Measurements from ENCODE around the gene ALCAM.

Gene ALCAM

DNA sequence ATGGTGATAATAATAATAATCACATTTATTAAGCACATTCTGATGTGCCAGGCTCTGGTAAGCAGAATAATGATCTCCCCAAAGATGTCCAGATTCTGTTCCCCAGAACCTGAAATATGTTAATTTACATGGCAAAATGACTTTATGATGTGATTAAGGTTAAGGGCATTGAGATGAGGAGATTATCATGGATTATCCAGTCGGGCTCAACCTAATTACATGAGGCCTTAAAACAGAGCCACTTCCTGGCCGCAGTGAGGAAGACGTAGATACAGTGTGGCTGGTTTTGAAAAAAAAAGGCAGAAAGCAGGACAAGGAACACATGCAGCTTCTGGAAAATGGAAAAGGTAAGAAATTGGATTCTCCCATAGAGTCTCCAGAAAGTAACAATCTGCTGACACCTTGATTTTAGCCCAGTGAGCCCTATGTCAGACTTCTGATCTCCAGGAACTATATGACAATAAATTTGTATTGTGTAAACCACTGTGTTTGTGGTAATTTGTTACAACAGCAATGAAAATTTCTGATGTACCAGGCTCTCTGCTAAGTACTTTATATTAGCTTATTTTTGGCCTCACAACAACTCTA is 126.7 kb downstream of the ALCAM start:
- DNase-seq (ENCODE audit: low spot score) = no peak

DNA sequence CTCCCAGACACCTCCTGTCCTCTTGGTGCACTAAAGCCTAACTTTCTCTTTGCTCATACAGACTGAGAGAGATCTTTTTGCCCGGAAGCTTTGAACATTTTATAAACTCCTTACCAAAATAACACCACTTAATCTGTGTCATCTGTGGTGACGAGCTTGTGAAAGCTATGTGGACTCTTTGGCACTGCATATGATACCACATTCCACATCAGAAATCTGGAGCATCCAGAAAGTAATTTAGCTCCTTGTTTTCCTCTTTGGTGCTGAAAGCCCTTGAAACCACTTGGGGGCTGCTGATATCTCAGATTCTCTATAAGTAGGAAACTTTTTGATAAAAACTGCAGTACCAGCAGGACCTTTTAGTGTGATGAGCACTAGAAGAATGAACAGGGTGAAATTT is 128.3 kb downstream of the ALCAM start:
- no peak for DNase-seq (ENCODE audit: low spot score)

DNA sequence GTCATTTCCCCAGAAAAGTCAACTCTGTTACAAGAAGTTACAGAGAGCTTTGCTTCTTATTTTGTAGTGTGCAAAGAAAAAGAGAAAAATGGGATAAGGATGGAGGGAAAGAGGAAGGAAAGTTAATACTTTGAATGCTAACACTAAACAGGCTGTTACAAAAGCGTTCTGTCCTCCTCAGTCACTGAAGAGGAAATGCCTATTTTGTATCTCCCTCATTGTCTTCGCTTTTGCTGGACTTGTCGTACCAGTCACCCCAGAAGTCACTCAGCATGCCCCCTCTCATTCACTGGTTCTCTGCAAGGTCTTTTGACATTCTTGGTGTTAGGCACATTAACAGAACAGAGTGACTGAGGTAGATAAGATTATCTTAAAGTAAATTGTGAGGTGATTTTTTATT is 129.6 kb downstream of the ALCAM start:
- DNase-seq (ENCODE audit: low spot score) = no peak

DNA sequence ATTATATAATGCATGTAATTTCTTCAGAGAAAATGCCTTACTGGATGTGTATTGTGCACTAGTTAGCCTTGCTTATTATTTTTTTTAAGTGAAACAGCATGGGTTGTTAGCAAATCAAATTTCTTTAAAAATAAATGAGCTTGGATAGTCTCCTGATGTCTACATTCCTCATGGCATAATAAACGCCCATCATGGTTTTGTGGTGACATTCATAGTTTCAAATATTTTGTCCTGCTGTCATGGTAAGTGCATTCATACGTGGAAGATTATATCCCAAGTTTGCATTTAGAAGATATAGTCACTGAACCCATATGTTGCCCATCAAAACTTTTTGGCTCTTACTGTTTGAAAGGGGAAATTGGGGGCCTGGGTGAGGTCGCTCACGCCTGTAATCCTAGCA is 130.7 kb downstream of the ALCAM start:
- DNase-seq (ENCODE audit: low spot score) = no peak

DNA sequence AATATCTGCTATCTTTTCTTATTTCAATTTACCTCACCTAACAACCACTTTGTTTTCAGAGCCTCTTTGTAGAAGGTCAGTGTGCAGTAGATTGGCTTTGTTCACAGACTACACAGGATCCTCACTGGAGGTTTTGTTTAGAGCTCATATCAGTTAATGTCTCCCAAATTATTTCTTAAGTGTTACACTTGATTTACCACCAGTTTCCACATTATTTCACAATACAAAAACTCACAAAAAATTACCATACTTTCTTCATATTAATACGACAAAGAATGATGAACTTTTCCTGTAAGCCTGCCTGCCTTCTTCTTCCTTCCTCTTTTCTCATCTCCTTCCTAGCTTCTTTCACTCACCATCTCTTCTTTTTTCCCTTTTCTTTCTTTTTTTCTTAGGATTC is 133.3 kb downstream of the ALCAM start:
- no peak for DNase-seq (ENCODE audit: low spot score)

DNA sequence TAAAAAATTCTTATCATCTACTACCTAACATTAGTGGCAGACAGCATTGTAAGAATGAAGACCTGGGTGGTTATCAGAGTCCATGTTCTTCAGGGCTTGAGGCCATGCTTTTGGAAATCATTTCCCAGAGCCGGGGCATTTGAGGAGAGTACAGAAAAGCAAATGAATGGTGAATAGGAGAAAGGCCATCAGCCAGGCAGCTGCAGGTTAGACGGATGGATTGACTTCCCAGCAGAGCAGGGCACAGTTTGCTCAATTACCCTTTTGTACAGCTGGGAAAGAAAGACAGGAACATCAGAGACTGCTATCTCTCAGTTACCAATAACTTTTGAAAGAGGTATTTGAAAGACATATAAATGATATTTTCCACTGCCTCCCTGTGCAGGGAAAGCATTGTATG is 135.6 kb downstream of the ALCAM start:
- no peak for DNase-seq (ENCODE audit: low spot score)

DNA sequence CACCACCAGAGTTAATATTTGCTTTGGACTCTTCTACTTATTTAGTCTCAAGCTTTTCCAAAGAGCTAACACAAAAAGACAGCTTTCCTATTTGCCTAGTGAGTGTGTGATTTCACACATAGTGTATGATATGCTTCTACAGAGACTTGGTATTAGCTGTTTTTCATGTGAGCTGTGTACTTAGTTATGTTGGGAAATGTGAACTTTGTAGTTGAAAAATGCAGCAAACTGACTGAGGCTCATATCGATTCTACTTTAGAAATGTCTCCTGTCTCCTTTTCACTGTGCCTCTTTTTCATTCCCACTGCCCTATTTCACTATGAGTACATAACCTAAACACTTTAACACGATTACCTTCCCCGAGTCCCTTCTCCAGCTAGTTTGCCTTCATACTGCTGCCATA is 136.5 kb downstream of the ALCAM start:
- DNase-seq (ENCODE audit: low spot score) = no peak

DNA sequence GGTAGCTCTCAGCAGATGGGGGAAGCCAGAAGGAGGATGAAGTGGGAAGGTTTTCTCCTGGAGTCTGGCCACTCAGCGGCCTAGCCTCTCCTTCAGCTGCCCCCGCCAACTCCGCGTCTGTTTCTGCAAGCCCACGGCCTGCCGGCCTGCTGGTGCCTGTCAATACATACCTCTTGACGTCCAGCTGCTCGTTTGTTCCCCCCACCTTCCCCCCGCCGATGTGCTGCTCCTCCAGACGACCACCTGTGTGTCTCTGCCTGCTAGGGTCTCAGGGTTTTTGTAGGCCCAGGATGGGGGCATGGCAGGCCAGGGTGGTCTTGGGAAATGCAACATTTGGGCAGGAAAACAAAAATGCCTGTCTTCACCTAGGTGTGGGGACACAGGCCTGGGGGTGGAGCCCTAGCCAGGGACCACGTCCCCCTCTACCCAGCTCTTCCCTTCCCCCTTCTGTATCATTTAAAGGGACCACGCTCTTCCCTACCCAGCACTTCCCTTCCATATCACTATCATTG is 137.8 kb downstream of the ALCAM start:
- DNase-seq (ENCODE audit: low spot score) = no peak

DNA sequence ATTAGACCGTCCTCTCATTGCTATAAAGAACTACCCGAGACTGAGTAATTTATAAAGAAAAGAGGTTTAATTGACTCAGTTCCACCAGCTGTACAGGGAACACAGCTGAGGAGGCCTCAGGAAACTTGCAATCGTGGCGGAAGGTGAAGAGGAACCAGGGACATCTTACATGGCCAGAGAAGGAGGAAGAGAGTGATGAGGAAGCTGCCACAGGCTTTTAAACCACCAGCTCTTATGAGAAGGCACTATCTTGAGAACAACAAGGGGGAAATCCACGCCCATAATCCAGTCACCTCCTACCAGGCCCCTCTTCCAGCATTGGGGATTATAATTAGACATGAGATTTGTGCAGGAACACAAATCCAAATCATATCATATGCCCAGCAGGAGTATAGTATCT is 138.5 kb downstream of the ALCAM start:
- no peak for DNase-seq (ENCODE audit: low spot score)

DNA sequence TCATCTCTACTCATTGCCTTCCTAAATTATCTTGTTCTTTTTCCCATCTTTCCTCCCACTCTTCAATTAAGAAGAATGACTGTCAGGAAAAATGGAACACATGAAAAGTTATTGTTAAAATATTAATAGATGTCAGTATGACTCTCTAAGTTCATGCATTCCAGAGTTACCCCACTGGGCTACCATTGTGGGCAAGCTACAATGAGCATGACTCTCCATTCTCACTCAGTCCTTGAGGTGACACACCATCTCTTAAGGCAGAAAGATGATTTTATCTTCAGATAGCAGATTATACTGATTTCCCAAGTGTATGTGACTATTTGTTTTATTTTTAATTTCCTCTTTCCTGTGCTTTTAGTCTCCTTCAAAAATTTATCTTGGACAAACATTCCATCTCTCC is 144.3 kb downstream of the ALCAM start:
- no peak for DNase-seq (ENCODE audit: low spot score)

DNA sequence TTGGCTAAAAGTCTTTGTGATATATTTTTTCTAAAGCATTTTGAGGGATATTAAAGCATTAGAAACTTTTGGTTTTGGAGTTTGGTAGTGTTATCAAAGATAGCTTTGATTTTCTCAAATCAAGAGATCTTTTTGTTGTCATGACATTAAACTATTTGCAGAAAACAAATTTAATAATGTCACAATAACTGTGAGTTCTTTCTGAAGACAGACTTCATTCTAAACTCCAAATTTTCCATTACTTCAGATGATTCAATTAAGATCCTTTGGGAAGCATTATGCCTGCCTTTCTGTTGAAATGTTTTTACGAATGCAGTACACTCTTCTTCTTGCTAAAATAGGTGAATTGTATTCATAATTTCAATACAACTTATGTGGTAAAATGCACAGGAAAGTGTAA is 145.4 kb downstream of the ALCAM start:
- DNase-seq (ENCODE audit: low spot score) = no peak

DNA sequence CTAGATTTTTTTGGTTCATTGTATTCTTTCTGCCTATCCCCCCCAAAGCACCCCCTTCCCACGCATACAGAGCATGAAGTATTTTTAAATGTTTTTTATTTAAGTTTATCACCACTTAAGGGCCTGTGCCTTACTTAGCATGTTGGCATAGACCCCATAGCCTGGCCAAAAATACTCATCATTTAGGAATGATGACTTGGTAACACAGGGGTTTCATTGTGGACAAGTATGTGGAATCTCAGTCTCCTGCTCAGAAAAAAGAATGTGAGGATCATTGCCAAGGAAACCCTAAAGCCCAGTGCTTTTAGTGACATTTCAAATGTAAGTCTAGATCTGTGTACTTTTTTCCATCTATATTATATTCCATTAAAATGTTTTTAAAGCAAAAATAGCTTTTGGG is 146.3 kb downstream of the ALCAM start:
- no peak for DNase-seq (ENCODE audit: low spot score)

DNA sequence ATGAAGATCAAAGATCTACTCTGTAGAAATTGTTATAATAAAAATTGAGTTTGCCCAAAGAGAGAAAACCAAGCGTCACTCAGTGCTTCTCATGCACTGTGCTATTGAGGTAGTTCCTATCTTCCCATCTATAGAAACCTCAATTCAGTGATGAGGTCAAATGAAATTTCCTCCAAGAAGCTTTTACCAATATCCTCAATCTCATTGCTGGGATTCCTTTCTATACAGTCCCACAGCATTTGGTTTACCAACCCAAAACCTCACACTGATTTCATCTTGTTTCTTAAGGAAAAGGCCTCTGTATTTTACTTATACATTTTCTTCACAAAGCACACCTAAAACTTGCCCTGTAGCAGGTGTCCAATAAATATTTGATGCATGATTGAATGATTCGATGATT is 147.2 kb downstream of the ALCAM start:
- no peak for DNase-seq (ENCODE audit: low spot score)

DNA sequence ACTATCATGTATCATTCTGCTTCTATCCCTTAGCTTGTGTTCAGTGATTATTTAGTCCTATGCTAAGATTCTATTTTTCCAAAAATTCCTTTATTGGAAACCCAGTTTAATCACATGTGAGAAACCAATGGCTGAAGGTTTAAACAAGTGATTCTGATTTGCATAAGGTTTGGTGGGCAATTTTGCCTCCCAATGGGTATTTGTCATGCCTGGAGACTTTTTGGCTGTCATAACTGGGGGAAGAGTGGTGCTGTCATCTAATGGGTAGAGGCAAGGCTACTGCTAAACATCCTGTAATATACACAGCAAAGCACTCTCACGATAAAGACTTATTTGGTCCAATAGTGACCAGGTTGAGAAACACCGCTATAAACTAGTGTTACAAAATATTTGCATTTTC is 148.7 kb downstream of the ALCAM start:
- DNase-seq (ENCODE audit: low spot score) = no peak

DNA sequence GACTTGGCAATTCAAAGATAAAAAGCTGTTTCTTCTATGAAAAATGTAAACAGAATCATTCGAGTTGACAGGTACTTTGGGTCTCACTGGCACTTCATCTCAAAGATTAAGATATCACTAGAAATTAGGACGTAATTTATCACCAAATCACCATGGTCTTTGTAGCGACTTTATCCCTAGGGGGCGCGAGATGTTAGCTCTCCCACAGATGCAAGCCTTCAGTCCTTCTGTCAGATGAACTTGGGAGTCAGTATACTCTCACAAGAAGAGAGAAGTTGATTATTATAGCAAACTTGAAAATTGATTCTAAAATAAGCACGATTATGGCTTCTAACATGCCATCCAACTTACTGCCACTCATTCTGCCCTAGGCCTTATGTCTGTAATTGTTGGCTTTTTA is 150.3 kb downstream of the ALCAM start:
- no peak for DNase-seq (ENCODE audit: low spot score)

DNA sequence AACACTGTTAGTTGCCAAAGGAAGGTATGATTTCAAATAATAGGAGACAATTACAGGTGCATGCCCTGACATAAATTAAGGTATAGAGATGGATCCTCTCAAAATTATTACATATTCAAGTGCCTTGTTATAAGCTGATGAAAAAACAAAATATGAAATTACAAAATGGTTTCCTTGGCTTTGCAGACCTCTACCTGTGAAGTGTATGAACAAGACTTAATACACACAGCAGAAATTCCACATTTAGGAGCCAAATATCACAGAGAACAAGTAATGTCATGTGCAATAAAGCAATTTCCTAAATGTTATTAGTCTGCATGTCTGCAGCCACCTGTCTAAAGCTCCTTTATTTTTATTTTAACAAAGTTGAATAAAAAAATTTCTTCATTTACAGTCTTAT is 151.5 kb downstream of the ALCAM start:
- DNase-seq (ENCODE audit: low spot score) = no peak

DNA sequence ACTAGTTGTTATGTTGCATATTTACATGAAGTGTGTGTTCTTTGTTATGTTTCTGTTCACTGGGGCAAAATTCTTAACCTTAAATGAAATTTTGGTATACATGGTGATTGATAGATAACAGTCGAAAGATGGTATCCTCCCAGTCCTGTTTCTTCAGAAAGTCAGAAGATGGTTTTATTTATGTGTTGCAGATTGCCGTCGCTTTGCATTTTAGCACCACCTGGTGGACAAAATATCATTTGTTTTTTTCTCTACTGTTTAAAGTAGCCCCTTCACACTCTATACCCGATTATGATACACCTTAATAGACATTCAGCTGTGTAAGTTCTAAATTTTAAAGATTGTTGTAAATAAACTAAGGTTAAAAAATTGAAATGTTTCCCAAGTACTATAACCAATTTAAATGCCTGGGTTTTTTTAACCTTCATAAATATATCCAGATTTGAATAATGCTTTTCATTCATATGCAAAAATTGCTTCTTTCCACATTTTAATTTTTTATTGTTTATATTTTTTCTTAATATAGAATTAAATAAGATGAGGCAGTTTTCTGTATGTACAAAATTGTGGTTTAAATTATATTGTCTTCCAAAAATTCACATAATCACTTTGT is 152.2 kb downstream of the ALCAM start:
- DNase-seq (ENCODE audit: low spot score) = no peak

DNA sequence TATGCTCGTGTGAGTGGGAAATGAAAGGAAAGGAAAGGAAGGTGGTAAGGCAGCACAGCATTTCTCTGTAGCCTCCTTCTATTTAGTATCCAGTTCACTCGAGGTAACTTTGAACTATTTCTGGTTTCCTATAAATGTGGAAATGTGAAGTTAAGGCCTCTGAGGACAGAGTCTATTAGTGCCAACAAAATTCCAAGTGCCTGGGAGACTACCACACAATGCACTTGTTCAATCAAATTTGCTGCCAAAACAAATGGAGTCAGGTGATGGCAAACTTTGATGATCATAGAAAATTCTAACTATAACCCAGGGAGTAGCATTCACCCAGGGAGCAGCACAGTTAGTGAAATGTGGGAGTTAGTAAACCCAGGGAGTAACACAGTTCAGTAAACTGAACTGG is 155.1 kb downstream of the ALCAM start:
- DNase-seq (ENCODE audit: low spot score) = no peak

DNA sequence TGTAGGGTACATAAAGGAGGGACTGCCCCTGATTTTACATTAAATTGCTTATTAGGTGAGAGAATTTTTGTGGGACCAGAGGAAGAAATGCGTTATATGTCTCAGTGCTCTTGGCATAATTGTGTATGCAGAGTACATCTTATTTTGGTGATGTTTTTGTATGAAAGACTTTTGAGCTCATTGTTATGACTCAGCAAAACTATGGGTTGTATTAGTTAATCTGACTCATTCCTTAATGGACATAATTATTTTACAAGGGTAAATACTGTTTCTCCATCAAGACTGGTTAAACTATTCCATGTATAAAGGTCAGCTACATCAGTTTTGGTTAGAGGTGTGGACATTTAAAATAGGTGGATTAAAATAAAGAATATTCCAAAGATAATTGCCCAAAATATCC is 156.8 kb downstream of the ALCAM start:
- no peak for DNase-seq (ENCODE audit: low spot score)

DNA sequence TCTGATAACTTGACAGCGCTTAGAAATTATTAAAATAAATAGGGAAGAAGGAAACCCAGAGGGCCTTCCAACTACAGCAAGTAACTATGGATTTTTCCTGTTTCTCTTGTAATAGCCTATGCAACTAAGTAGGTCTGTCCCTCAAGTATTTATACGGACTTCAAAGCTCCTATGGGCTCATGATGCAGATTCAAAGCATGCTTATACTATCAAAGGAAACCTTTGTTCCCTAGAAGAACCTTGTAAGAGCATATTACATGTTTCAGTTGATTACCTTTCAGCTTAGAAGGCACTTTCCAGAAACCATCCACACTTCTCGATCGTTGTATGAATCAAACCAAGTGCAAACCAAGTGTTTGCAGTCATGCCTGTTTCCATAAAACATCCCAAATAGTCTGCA is 158.8 kb downstream of the ALCAM start:
- no peak for DNase-seq (ENCODE audit: low spot score)

DNA sequence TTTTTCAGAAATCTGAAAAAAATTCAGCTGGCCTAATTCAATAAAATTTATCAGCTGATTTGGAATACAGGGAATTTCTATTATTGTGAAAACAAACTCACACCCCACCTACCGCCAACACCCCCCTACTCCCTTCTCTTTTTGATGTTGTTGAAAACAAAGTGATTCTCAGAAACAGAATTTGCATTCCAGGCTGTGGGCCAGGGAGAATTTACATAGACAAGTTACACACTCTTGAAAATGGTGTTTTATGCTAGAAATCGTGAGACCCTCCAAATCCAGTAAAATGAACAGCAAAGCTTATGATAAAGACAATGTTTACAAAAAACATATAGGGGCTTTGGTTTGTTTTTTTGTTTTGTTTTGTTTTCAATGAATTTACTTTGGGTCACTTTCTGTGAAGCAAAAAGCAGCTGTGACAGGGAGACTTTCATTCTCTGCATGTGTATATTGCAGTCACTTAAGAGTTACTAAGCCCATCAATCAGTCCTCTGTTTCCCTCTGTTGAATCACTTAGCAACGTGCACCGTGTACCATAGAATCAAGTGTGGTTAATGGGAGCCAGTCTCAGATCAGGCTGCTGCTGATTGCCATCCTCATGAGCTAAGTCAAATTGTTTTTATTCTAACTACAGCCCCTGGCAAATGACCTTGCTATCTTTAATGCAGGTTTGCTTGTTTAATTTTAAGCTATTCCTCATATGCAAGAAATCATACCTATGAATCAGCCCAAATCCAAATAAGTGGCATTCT is 159.8 kb downstream of the ALCAM start:
- no peak for DNase-seq (ENCODE audit: low spot score)

DNA sequence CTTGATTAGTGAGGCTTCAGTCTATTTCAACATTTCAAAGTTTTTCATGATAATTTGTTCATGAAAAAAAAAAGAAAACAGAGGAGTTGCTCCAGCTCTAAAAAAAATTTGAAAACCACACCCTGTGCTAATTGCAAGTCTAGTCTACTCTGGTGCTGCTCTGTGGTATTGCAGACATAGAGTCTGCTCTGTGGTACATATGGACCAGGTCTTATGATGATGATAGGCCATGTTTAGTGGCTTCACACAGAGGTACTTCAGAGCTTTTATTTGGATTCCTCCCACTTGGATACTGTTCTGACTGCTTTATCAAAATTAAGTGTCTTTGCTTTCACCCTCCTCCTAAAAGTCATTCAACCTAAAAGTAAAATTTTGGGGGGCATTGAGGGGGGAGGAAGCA is 160.8 kb downstream of the ALCAM start:
- DNase-seq (ENCODE audit: low spot score) = no peak

DNA sequence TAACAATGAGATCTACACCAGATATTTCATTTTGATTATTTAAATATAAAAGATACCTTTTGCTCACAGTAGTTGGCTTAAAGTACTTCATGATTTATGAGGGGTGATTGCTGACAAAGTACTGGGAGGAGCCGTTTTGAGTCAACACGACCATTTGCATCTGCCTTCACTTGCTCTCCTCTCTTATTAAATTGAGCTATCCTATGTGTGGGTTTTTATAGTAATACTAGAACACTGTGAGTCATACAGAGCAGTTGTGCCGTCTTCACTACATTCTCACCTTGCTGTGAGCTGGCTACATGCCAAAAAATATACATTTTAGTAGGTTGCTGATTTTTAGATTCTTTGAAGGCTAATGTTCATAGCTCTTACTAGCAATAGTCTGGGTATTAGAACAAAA is 161.2 kb downstream of the ALCAM start:
- DNase-seq (ENCODE audit: low spot score) = no peak

DNA sequence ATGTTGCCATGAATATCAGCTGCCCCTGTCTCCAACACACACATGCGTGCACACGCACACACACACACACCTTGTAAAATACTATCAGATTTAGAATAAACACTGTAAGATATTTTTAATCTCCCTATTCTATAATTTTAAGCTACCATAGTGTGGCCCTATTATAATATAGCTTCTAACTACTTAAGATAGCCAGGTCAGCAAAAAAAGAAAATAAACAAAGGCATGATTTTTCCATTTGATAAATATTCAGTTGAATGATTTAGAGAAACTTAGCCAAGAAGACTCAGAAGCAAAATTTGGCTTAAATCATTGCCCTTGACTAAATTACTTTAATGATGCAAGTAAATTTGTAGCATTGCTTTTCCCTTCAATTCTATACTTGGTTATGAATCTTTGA is 162.2 kb downstream of the ALCAM start:
- no peak for DNase-seq (ENCODE audit: low spot score)

All from left forelimb (tissue), 1 donor.